Activated CD4-positive, alpha-beta T cell treated with anti-CD3 and anti-CD28 coated beads, Interleukin-2, amount 50 U/mL, for 1 hour (primary cell): ENCODE data around the gene RALBP1.

Experiments
- DNase-seq: peaks from one replicate; pipeline ENCODE4 v3.0.0-alpha.2; 2020

Gene RALBP1

DNA sequence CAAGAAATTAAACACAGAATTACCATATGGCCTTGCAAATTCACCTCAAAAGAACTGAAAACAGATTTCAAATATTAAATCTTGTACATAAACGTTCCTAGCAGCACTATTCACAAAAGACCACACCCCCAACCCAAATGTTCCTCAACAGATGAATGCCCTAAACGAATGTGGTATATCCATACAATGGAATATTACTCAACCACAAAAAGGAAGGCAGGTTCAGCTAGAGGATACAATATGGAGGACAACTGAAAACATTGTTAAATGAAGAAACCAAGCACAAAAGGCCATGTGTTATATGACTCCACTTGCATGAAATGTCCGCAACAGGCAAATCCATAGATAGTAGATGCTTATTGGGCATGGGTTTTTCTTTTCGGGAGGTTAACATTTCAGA is 77.3 kb downstream of the RALBP1 start:
- DNase-seq: no peak

- no peak for DNase-seq
Measured at GRCh38 chr18:9557250-9557943, 82.1 kb downstream of the RALBP1 start.

- DNase-seq: no peak
Measured at GRCh38 chr18:9558387-9559064, 83.2 kb downstream of the RALBP1 start.

GRCh38 chr18:9559253-9559652 is 83.9 kb downstream of the RALBP1 start:
- DNase-seq: no peak

DNA sequence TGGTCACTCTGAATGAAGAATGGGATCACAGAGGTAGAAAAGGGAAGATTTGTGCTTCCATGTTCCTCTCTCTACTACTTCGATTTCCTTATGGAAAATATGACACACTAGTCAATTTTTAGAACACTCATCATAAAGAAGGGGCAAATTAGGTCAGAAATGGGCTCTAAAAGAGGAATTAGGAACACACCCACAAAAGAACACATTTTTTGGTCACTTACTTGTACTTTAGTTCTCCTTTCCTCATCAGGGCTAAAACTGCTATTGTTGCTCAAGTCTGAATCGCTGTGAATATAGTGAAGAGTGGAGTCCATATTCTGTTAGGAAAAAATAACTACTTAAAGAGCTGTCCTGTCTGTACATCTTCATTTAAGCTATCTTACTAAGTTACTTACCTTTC is 86.4 kb downstream of the RALBP1 start:
- DNase-seq: no peak

DNA sequence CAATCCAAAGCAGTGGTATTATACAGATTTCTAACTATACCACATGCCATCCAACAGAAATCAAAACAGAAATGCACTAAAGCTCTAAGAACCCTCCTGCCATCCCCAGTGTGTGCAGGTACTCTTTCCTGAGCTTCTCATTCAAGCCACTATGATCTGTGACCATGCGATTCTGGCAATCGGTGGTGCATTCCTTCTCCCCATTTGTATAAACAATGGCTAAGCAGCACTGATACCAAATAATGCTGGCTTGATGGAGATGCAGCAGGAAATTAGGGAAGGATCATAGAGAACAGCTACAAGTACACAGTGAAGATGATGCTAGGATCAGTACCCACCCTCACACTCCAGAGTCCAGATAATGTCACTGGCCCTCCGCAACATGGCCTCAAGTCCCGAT is 87.3 kb downstream of the RALBP1 start:
- no peak for DNase-seq

DNA sequence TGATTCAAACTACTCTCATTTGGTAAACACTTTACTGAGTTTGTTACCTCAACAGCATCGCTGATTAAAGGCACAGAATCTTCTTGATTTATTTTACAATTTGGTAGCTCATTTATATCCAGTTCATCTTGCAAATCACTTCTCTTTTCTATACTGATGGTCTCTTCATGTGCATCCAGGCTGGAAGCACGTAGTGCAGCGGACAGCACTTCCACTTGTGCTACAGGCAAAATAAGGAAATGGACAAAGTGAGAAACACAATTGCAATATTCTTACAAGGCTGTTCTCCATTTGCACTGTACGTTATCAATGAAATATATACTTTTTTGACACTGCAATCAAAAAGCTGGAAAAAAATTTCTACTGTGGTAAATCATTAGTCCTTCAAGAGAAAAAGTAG is 88.0 kb downstream of the RALBP1 start:
- no peak for DNase-seq

DNA sequence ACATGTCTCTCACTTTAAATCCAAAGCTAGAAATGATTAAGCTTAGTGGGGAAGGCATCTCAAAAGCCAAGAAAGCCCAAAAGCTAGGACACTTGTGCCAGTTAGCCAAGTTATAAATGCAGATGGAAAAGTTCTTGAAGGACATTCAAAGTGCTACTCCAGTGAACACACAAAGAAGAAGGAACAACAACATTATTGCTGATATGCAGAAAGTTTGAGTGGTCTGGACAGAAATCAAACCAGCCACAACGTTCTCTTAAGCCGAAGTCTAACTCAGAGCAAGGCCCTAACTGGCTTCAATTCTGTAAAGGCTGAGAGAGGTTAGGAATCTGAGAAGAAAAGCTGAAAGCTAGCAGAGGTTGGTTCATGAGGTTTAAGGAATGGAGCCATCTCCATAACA is 90.1 kb downstream of the RALBP1 start:
- no peak for DNase-seq

- DNase-seq: no peak
Measured at GRCh38 chr18:9568186-9568585, 92.9 kb downstream of the RALBP1 start.

DNA sequence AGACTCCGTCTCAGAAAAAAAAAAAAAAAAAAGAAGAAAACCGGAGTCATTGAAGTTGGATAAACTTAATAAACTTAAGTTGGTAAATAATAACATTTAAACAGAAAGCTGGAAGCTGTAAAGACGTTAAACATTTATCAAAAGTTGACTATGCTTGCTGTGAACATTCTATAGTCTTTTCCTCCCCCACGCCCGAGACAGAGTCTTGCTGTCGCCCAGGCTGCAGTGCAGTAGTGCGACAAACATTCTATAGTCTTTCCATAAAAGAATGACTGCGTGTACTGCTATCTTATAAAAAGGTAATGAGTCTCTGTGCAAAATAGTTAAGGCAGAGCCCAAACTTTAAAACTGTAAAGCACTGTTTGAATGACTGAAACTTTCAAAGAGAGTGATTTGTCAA is 93.9 kb downstream of the RALBP1 start:
- DNase-seq: no peak

DNA sequence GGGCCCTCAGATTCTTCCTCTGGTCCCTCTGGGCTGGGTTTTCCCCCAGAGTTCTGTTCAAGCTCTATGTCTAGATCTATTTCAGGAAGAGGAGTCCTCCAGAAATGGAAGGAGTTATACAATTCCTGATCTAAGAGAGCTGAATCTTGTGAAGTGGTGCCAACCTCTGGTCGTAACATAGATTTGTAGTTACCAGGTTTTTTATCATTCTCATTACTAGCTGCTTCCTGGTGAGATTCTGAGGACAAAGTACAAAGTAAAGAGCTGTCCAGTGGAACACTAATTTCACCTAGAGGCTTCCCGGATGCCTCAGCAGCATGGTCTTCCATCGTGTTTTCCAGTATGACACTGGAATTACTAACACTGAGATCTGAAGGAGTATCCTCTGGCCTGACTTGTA is 94.9 kb downstream of the RALBP1 start:
- no peak for DNase-seq

GRCh38 chr18:9571546-9571945 is 96.2 kb downstream of the RALBP1 start:
- DNase-seq: no peak

DNA sequence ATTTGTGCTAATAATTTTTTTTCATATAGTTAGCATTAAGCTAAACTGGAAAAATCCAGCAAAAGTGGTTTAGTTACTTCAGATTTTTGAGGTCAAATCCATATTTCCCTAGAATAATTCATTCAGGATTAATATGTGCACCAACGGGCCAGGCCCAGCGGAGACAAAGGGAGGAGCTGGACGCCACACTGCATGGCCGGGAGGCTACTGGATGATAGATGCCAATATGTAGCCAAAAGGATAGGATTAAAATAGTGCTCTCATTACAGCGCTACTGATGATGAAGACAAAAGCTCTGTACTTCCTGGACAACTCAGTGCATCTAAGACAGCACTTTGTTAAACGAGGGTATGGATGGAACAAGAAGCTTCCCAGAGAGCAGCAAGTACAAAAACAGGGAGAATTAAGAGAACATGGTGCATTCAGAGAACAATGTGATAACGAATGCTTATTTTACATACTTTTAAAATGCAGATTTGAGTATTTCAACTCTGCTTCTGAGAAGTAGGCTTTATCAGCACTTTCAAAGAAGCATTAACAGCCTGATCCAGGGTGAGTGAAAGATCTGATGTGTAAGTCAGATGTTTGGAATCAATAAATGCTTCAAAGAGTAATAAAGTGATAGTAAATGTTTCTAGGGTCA is 99.3 kb downstream of the RALBP1 start:
- DNase-seq: no peak

GRCh38 chr18:9575558-9575957 is 100.2 kb downstream of the RALBP1 start:
- no peak for DNase-seq

DNA sequence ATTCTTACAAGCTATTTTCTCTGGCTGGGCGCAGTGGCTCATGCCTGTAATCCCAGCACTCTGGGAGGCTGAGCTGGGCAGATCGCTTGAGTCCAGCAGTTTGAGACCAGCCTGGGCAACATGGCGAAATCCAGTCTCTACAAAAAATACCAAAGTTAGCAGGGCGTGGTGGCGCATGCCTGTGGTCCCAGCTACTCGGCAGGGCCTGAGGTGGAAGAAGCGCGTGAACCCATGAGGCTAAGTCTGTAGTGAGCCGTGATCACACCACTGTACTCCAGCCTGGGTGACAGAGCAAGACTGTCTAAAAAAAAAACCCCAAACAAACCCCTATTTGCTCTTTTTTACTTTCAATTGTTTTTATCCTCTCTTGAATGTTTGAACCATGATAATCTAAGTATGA is 102.0 kb downstream of the RALBP1 start:
- DNase-seq: no peak

- no peak for DNase-seq
Measured at GRCh38 chr18:9578306-9578705, 103.0 kb downstream of the RALBP1 start.

GRCh38 chr18:9581667-9582066 is 106.4 kb downstream of the RALBP1 start:
- no peak for DNase-seq

- DNase-seq: no peak
Measured at GRCh38 chr18:9586814-9587213, 111.5 kb downstream of the RALBP1 start.
